IMR-90 (cell line): ENCODE results near the gene ADGRG2. TPM values are rescaled to one million over a fixed set of nuclear protein-coding genes. Genes with fewer than 3 reads are reported as not detected.

Source experiments
- ATAC-seq: fragments of 200-7000 bp; cut with Tn5 transposase; 2 replicates; pipeline ENCODE4 v1.9.1; 2020; ENCODE audit warnings: low read depth, mild to moderate bottlenecking, moderate library complexity
- BruUV-seq: library from RNA; stranded (reverse); fragments of 400-500 nt; replicated peaks from 2 replicates; lab custom pipeline; 2021; lab: Mats Ljungman, UMichigan
- CTCF ChIA-PET: fragments of 300-600 bp; formaldehyde crosslinking; extraction: SDS; loops from one replicate; lab custom pipeline; 2021; ENCODE audit warnings: antibody characterized with exemption; lab: Yijun Ruan, JAX
- POLR2A ChIA-PET: fragments of 300-600 bp; sonication (Branson Sonifier 250); formaldehyde crosslinking; loops from one replicate; lab custom pipeline; 2022; ENCODE audit warnings: antibody characterized with exemption; ENCODE audit not compliant: unreplicated experiment; lab: Charles Lee
- DNase-seq: peaks from one replicate; pipeline ENCODE4 v3.0.0; 2013
- H2AFZ ChIP-seq: replicated peaks from 2 replicates; pipeline ENCODE3; 2013; ENCODE audit warnings: low read length, mild to moderate bottlenecking; ENCODE audit not compliant: poor library complexity
- H2AK5ac ChIP-seq: 2 replicates; pipeline ENCODE4 v1.6.1; 2013; ENCODE audit warnings: low read depth, low read length, inconsistent platforms
- H2AK9ac ChIP-seq: replicated peaks from 2 replicates; pipeline ENCODE3; 2013; ENCODE audit warnings: mild to moderate bottlenecking, low read depth, low read length, moderate library complexity; ENCODE audit not compliant: poor library complexity
- H2BK120ac ChIP-seq: 2 replicates; pipeline ENCODE4 v1.6.1; 2013; ENCODE audit warnings: low read depth, low read length, inconsistent platforms
- H2BK15ac ChIP-seq: 3 replicates; pipeline ENCODE4 v1.6.1; 2013; ENCODE audit warnings: low read depth, low read length, inconsistent platforms
- H2BK20ac ChIP-seq: 2 replicates; pipeline ENCODE4 v1.6.1; 2013; ENCODE audit warnings: low read depth, mild to moderate bottlenecking, inconsistent platforms, low read length, moderate library complexity
- H2BK5ac ChIP-seq: 2 replicates; pipeline ENCODE4 v1.6.1; 2013; ENCODE audit warnings: mild to moderate bottlenecking, low read depth, low read length, inconsistent platforms; ENCODE audit not compliant: poor library complexity, severe bottlenecking
- H3K14ac ChIP-seq: replicated peaks from 2 replicates; pipeline ENCODE4 v1.6.1; 2013; ENCODE audit warnings: low read depth, low read length, inconsistent platforms
- H3K18ac ChIP-seq: 2 replicates; pipeline ENCODE4 v1.6.1; 2013; ENCODE audit warnings: low read depth, low read length, control low read depth
- H3K23ac ChIP-seq: 2 replicates; pipeline ENCODE4 v1.6.1; 2013; ENCODE audit warnings: low read depth, low read length, inconsistent platforms
- H3K27ac ChIP-seq: 2 replicates; pipeline ENCODE4 v1.5.1; 2013; ENCODE audit warnings: mild to moderate bottlenecking, control low read depth, low read length; ENCODE audit not compliant: insufficient read depth
- H3K27me3 ChIP-seq: 2 replicates; pipeline ENCODE4 v1.6.1; 2013; ENCODE audit warnings: low read length; ENCODE audit not compliant: control insufficient read depth, insufficient read depth
- H3K36me3 ChIP-seq: 2 replicates; pipeline ENCODE4 v1.6.1; 2013; ENCODE audit warnings: low read length, mixed read lengths; ENCODE audit not compliant: control insufficient read depth, insufficient read depth
- H3K4ac ChIP-seq: 2 replicates; pipeline ENCODE4 v1.6.1; 2013; ENCODE audit warnings: low read depth, low read length, inconsistent platforms
- H3K4me1 ChIP-seq: 2 replicates; pipeline ENCODE4 v1.6.1; 2013; ENCODE audit warnings: low read length, mixed read lengths; ENCODE audit not compliant: control insufficient read depth, insufficient read depth
- H3K4me2 ChIP-seq: 2 replicates; pipeline ENCODE4 v1.6.1; 2013; ENCODE audit warnings: low read depth, mild to moderate bottlenecking, control low read depth, low read length, moderate library complexity
- H3K4me3 ChIP-seq: 2 replicates; pipeline ENCODE4 v1.5.1; 2013; ENCODE audit warnings: low read depth, mild to moderate bottlenecking, control low read depth, low read length, moderate library complexity; ENCODE audit not compliant: insufficient read depth
- H3K56ac ChIP-seq: 2 replicates; pipeline ENCODE4 v1.6.1; 2013; ENCODE audit warnings: low read length, inconsistent platforms; ENCODE audit not compliant: insufficient read depth; ENCODE audit errors: extremely low read depth
- H3K79me1 ChIP-seq, 2 experiments: 2 replicates each; pipeline ENCODE4 v1.6.1; 2013; ENCODE audit warnings: low read length in 2 of 2, inconsistent platforms in 1 of 2, low read depth in 1 of 2
- H3K9ac ChIP-seq: 2 replicates; pipeline ENCODE4 v1.6.1; 2013; ENCODE audit warnings: low read depth, low read length, control low read depth
- H3K9me1 ChIP-seq: 2 replicates; pipeline ENCODE4 v1.6.1; 2013; ENCODE audit warnings: low read length, inconsistent platforms; ENCODE audit not compliant: insufficient read depth
- H3K9me3 ChIP-seq: 2 replicates; pipeline ENCODE4 v1.6.1; 2013; ENCODE audit warnings: low read length; ENCODE audit not compliant: control insufficient read depth, insufficient read depth
- H4K20me1 ChIP-seq: 2 replicates; pipeline ENCODE4 v1.6.1; 2013; ENCODE audit warnings: low read length, inconsistent platforms; ENCODE audit not compliant: insufficient read depth
- H4K5ac ChIP-seq: 2 replicates; pipeline ENCODE4 v1.6.1; 2013; ENCODE audit warnings: mild to moderate bottlenecking, low read depth, low read length, control low read depth
- H4K8ac ChIP-seq, 2 experiments: 2 replicates each; pipeline ENCODE4 v1.6.1; 2013; ENCODE audit warnings: low read depth in 2 of 2, low read length in 2 of 2, control low read depth in 1 of 2, inconsistent platforms in 1 of 2
- H4K91ac ChIP-seq: 2 replicates; pipeline ENCODE4 v1.6.1; 2013; ENCODE audit warnings: low read depth, low read length, inconsistent platforms; ENCODE audit not compliant: insufficient read depth
- CEBPB ChIP-seq: IDR thresholded peaks from 2 replicates; pipeline ENCODE4 v1.6.1; 2012; ENCODE audit warnings: low read depth, low read length, improper control_type of control experiment
- WGBS, 2 experiments: methylation state at CpG; one replicate each; pipeline versions ENCODE4 v1.1.5 to v1.1.7; 2013; ENCODE audit warnings: missing lambda C conversion rate in 2 of 2; ENCODE audit not compliant: insufficient read length in 1 of 2; ENCODE audit errors: extremely low coverage in 2 of 2; 5-methylcytosine and 5-hydroxymethylcytosine counted together
- dilution Hi-C: fragments of 300-500 bp; cut with HindIII; formaldehyde crosslinking; loops from one replicate; pipeline ENCODE4 v1.14.3; 2018; ENCODE audit warnings: low sequenced_read_pairs; ENCODE audit not compliant: unreplicated experiment
- in situ Hi-C: fragments of 300-500 bp; cut with MboI; formaldehyde crosslinking; loops from 3 replicates; pipeline ENCODE4 v1.14.3; 2019; ENCODE audit warnings: low sequenced_read_pairs, inconsistent platforms, mixed read lengths
- intact Hi-C: fragments of 100-400 bp; cut with micrococcal nuclease; formaldehyde crosslinking; loops from 2 replicates; pipeline ENCODE4 v1.10.0; 2022
- polyA plus RNA-seq, 3 experiments: library from polyadenylated mRNA; depleted of rRNA; stranded (reverse); fragments of >200 nt; gene quantifications; 2 replicates each; pipeline ENCODE4 v1.2.3, GENCODE V29; 2012; ENCODE audit warnings: low replicate concordance in 1 of 3
- total RNA-seq: library from RNA; depleted of rRNA; stranded (reverse); fragments of >200 nt; gene quantifications from 2 replicates; pipeline ENCODE4 v1.2.3, GENCODE V29; 2012
- TF ChIP-seq, protein P1 (sequence below): fragments of 150-350 bp; IDR thresholded peaks from 2 replicates; pipeline ENCODE4 v1.6.1; 2017; ENCODE audit warnings: mild to moderate bottlenecking, antibody characterized with exemption, low read length, low read depth

The ADGRG2 gene
- total and polyA plus RNA-seq, 2 of the 4 experiments (the other 2 are of a cell fraction): under 0.01 to 0.07 TPM

DNA sequence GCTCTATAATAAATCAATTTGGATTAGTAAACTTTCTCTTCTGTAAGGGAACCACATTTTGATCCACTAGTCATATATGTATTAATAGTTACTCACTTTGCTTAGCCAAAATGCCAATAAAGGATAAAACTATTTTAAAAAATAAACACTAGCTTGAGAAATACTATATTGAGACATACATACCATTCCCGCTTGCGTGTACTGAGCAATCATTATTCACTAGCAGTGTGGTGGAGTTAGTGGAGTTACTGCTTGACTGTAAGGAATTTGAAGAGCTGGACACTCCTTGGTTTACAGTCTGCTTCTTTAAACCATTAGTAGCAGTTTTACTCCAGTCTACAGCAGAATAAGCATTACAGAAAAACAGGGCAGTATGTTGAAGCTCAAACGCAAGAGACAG lies 127.6 kb downstream of the ADGRG2 start:
- dilution Hi-C loops: no loop called here
- H3K9me3 ChIP-seq: no peaks in the 10 kb centered on the region
- H3K23ac ChIP-seq: peak overlapping the region; percentile 96; the same call in 1 of the 2 replicates

More for the DNA sequence above, 127.6 kb downstream of the ADGRG2 start:
- WGBS, 2 experiments: no CpG with 5 or more reads among the region's 3 CpGs
- Histone ChIP-seq H4K8ac (peak overlapping the region in 1 of 2 experiments; percentile 97; a peak in 3 of 4 replicates), H3K14ac (peak overlapping the region; percentile 91), H3K4me2 (peak overlapping the region; percentile 85; the same call in 1 of the 2 replicates), H3K36me3 (no peaks in the 10 kb centered on the region), H3K9me1 (peaks cover 3% of the 10 kb centered on the region; the same call in 1 of the 2 replicates), H2BK120ac (peak overlapping the region; percentile 98), H3K4me1 (0 out of 2 replicates have a peak, but pooled peaks cover 2% of the 10 kb centered on the region), H3K27ac (peak overlapping the region; percentile 57; the same call in 1 of the 2 replicates), H3K18ac (peak overlapping the region; percentile 99), H3K27me3 (no peaks in the 10 kb centered on the region), H2AK9ac (no peak overlapping the region), H2AFZ (no peak overlapping the region), H2BK15ac (peak overlapping the region; percentile 89; the same call in 1 of the 3 replicates), H3K9ac (peak overlapping the region; percentile 52; the same call in 1 of the 2 replicates), H4K5ac (peak overlapping the region; percentile 90), H4K20me1 (no peaks in the 10 kb centered on the region; the same call in 1 of the 2 replicates), H3K4me3 (no peak overlapping the region), H2AK5ac (no peak overlapping the region), H3K79me1 (peaks cover under 1 to 11% of the 10 kb centered on the region in 2 experiments; a peak in 1 of 4 replicates), H3K4ac (peak overlapping the region; percentile 89; the same call in 1 of the 2 replicates), H2BK5ac (peak overlapping the region; percentile 97), H3K56ac (peak overlapping the region; percentile 95), H2BK20ac (peak overlapping the region; percentile 89), H4K91ac (peak overlapping the region; percentile 89; the same call in 1 of the 2 replicates)
- BruUV-seq: no TSS peak
- ATAC-seq: peak; percentile 95
- peak; percentile 90 for DNase-seq
- POLR2A ChIA-PET: no interaction called here
- intact Hi-C loops (no loop called here), in situ Hi-C loops (no loop called here)
- peak; percentile 88 for TF ChIP-seq CEBPB
- TF ChIP-seq, protein P1, sequence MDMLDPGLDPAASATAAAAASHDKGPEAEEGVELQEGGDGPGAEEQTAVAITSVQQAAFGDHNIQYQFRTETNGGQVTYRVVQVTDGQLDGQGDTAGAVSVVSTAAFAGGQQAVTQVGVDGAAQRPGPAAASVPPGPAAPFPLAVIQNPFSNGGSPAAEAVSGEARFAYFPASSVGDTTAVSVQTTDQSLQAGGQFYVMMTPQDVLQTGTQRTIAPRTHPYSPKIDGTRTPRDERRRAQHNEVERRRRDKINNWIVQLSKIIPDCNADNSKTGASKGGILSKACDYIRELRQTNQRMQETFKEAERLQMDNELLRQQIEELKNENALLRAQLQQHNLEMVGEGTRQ: no peak
- CTCF ChIA-PET: interaction anchor here (0.6 kb wide), 1 partner anchor 13 kb away, joined by 3 read pairs; no protein-coding TSS in a partner anchor
